Aorta (tissue), 5 donors: ENCODE results near the gene EGFL8. TPM values are rescaled to one million over a fixed set of nuclear protein-coding genes. Genes with fewer than 3 reads are reported as not detected.
A peak's percentile ranks its signal among the peaks of the same experiment; 100 is the strongest.

Source experiments
- ATAC-seq: fragments of 200-7000 bp; cut with Tn5 transposase; one replicate; pipeline ENCODE4 v1.9.1; 2022; ENCODE audit warnings: moderate library complexity; ENCODE audit not compliant: low FRiP score
- DNase-seq, 2 donors: peaks; one replicate each; pipeline ENCODE4 v3.0.0-alpha.2; 2020
- H3K27ac ChIP-seq, 2 donors: one replicate each; pipeline ENCODE4 v1.5.1; 2013; ENCODE audit warnings: low read length in 2 of 2, mild to moderate bottlenecking in 2 of 2, moderate library complexity in 2 of 2, control low read depth in 1 of 2, inconsistent platforms in 1 of 2, low read depth in 1 of 2
- H3K27me3 ChIP-seq, 2 donors: one replicate each; pipeline ENCODE4 v1.6.1; 2013; ENCODE audit warnings: control low read depth in 1 of 2, low read length in 1 of 2, mild to moderate bottlenecking in 1 of 2, moderate library complexity in 1 of 2; ENCODE audit not compliant: insufficient read depth in 2 of 2, control insufficient read depth in 1 of 2
- H3K36me3 ChIP-seq, 2 donors: one replicate each; pipeline ENCODE4 v1.6.1; 2013; ENCODE audit warnings: control low read depth in 1 of 2, low read length in 1 of 2, mild to moderate bottlenecking in 1 of 2; ENCODE audit not compliant: insufficient read depth in 2 of 2, control insufficient read depth in 1 of 2
- H3K4me1 ChIP-seq, 2 donors: one replicate each; pipeline ENCODE4 v1.6.1; 2013; ENCODE audit warnings: low read length in 2 of 2, control low read depth in 1 of 2, mild to moderate bottlenecking in 1 of 2, moderate library complexity in 1 of 2; ENCODE audit not compliant: insufficient read depth in 2 of 2, control insufficient read depth in 1 of 2
- H3K4me3 ChIP-seq, 2 donors: one replicate each; pipeline ENCODE4 v1.5.1; 2013; ENCODE audit warnings: low read length in 2 of 2, control low read depth in 1 of 2, mild to moderate bottlenecking in 1 of 2
- H3K9me3 ChIP-seq: one replicate; pipeline ENCODE4 v1.6.1; 2013; ENCODE audit warnings: mild to moderate bottlenecking, low read length; ENCODE audit not compliant: control insufficient read depth
- WGBS, 2 donors: extraction: QIAGEN DNeasy Blood & Tissue Kit; methylation state at CpG; one replicate each; pipeline ENCODE4 v1.1.7; 2013; 5-methylcytosine and 5-hydroxymethylcytosine counted together
- intact Hi-C, 2 donors: fragments of 100-400 bp; cut with DNase I; formaldehyde crosslinking; loops; one replicate each; pipeline versions ENCODE4 v1.14.2 to v1.15.0; 2022
- polyA plus RNA-seq, 2 donors: library from polyadenylated mRNA; stranded (reverse); fragments of 200-250 nt; gene quantifications; one replicate each; pipeline ENCODE4 v1.2.3, GENCODE V29; 2013
- total RNA-seq, 2 donors: library from RNA; stranded (reverse); fragmentation: NEBNext Ultra II Directional; extraction: Animal tissue kit (Norgen Biotek cat#: 25700); gene quantifications; one replicate each; pipeline ENCODE4 v1.2.1, GENCODE V29; 2021
- donor health status: healthy with polysubstance abuse.
- donor health status: Bipolar disorder and iron deficiency.
- donor health status: DM: no; HTN: no; CAD: no.
- donor health status: DM: no; HTN: no; CAD: no.
- donor health status: DM: yes; HTN: yes; CAD: no.

The EGFL8 gene
- total and polyA plus RNA-seq, 4 donors, result 3.9 to 138 (median 29.7) TPM

DNA sequence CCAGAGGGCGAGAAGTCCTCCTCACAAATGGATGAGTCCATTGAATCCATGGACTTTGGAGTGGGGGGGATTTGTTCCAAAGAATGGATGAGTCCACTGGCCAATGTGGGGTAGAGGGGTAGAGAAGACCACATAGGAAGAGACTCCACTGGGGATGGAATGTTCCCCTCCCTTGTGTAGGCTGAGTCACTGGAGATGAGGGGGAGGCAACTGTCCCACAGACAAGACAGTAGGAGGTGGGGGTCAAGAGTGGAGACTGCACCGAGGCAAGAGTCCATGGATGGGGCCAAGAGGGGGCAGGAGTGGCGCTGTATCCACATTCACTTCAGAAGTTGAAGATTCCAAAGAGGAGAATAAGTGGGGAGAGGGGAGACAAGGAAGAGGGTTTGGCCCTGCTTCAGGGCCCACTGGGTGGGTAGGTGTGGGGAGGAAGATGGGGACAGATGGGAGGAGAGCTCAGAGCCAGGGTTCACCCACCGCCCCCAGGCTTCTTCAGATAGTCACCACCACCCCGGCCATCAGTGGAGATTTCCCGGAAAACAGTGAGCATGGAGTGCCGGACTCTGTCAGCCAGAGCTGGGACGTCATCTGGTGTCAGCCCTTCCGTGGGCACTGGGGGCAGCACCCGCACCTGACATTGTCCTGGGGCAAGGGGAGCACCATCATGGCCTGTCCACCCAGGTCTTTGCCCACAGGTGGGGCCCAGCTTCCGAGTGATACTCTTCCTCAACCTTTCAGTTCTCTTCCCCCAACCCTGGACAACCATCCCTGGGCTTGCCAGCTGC is 4.6 kb downstream of the EGFL8 start:
- no peaks in the 10 kb centered on the region for H3K27me3 ChIP-seq
- no peaks in the 10 kb centered on the region for H3K9me3 ChIP-seq
- H3K4me3 ChIP-seq, result no peak overlapping the region
- DNase-seq (peak; percentile 40 to 50), ATAC-seq (no peak)
- 70 to 74% methylated on average over 11 of the region's 11 CpGs for WGBS, 2 donors
- intact Hi-C loops, result no loop called here
- H3K4me1 ChIP-seq, result no peaks in the 10 kb centered on the region
- H3K36me3 ChIP-seq, result peaks cover 0 to 6% of the 10 kb centered on the region in 2 donors
- H3K27ac ChIP-seq, result no peak overlapping the region

DNA sequence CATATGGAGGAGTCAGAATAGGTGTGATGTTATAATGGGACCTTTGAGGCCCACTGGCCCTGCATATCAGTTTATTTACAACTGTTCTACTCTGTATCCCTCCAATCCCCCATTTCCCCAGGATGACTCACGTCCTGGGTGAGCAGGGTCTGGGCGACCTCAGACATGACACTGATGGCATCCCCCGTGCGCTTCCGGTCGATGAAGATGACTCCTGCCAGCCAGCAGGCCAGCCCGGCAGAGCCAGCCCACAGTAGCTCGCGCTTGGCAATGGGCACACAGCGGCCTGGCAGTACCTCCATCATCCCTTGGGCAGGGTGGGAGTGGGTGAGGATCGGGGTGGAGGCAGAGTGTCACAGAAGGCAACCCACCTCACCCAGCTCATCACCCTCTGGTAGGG is 5.9 kb downstream of the EGFL8 start:
- ATAC-seq (no peak), DNase-seq (peak; percentile 19 to 67)
- WGBS, 2 donors, result 89 to 93% methylated on average over 11 of the region's 11 CpGs
- Histone ChIP-seq H3K4me3 (no peak overlapping the region), H3K4me1 (no peaks in the 10 kb centered on the region), H3K9me3 (no peaks in the 10 kb centered on the region), H3K36me3 (peaks cover 0 to 4% of the 10 kb centered on the region in 2 donors), H3K27ac (no peak overlapping the region), H3K27me3 (no peaks in the 10 kb centered on the region)
- intact Hi-C loops, result loop anchor here in 1 of 2 donors (10.0 kb wide), 2 partner anchors 195 to 265 kb away; partner anchors contain the start of genes DXO and ZBTB12

DNA sequence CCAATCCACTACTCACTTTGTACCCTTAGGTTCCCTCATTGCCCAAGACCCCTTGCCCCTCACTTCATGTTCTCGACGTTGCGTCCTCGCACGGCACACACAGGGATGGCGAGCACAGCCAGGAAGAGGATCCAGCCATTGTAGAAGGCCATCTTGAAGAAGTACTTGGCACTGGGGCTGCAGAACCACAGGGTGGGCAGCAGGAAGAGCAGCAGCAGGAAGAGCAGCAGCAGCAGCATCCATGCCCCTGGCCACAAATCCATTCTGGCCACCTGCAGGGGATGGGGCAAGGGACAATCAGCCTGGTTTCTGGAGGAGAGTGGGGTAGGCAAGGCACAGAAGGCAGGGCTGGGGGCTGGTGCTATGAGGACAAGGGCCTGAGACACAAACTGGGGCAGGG is 6.8 kb downstream of the EGFL8 start:
- Histone ChIP-seq H3K27ac (no peak overlapping the region), H3K36me3 (peaks cover 0 to 4% of the 10 kb centered on the region in 2 donors)
- intact Hi-C loops, result loop anchor here in 1 of 2 donors (10.0 kb wide), 2 partner anchors 196 to 266 kb away; partner anchors contain the start of genes DXO and ZBTB12

DNA sequence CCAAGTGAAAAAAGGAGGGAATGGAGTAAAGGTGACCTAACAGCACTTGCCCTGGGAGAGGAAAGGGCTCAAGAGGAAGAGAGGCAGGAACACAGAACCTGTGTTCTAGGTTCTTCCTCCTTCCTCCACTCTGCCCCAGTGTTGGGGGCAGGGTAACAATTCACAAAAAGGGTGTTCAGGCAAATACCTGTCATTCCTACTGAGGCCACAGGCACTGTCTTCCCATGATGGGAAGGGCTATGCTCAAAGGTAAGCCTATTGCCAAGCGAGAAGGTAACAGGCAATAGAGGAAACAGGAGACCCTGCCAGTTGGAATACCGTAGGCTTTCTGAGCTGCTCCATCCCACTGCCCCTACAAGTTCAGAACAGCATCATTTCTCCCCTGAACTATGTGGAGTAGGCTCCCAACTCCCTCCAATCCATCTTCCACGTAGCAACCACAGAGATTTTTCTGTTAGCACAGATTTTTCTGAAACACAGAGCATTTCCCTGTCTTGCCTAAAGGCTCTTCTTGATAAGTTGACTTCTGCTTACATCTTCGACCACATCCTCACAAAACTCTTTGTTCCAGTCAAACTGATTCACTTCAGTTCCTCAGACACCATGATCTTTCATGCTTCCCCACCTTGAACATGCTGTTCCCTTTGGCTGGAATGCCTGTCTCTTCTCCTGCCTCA is 8.8 kb downstream of the EGFL8 start:
- Histone ChIP-seq H3K9me3 (no peaks in the 10 kb centered on the region), H3K4me3 (no peak overlapping the region), H3K27ac (no peak overlapping the region), H3K36me3 (peaks cover 0 to 4% of the 10 kb centered on the region in 2 donors), H3K4me1 (peaks cover 0 to 2% of the 10 kb centered on the region in 2 donors), H3K27me3 (no peaks in the 10 kb centered on the region)
- DNase-seq, result peak; percentile 5 to 6
- intact Hi-C loops, result loop anchor here in 1 of 2 donors (10.0 kb wide), 2 partner anchors 198 to 268 kb away; partner anchors contain the start of genes DXO and ZBTB12
- ATAC-seq, result no peak
- 72 to 76% methylated on average over 4 of the region's 4 CpGs for WGBS, 2 donors

More for the DNA sequence above, 6.8 kb downstream of the EGFL8 start:
- WGBS, 2 donors, result 90 to 93% methylated on average over 6 of the region's 6 CpGs
- Histone ChIP-seq H3K9me3 (no peaks in the 10 kb centered on the region), H3K4me3 (no peak overlapping the region), H3K4me1 (no peaks in the 10 kb centered on the region), H3K27me3 (no peaks in the 10 kb centered on the region)
- ATAC-seq, result no peak
- peak; percentile 18 to 48 for DNase-seq

DNA sequence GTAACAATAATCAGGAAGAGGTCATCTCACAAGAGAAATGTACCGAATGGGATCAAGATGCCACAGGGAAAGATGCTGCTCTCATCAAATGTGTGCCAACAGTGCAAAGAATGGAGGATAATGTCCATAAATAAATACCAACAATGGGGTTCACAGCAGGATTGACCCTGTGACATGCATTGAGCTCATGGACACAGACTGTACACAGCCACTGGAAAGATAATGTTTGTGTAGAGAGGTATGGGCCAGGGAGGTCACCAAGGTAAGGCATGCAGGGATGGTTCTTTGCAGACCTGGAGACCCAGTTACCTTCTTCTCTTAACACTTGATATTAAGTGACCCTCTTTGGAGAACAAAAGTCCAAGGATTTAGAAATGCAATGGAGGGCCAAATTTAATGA is 10.0 kb downstream of the EGFL8 start:
- Histone ChIP-seq H3K27me3 (no peaks in the 10 kb centered on the region), H3K36me3 (peaks cover 0 to 4% of the 10 kb centered on the region in 2 donors), H3K4me3 (no peak overlapping the region), H3K4me1 (peaks cover 0 to 2% of the 10 kb centered on the region in 2 donors), H3K9me3 (no peaks in the 10 kb centered on the region), H3K27ac (no peak overlapping the region)
- WGBS, 2 donors, result 88 to 94% methylated on average over 1 of the region's 1 CpG
- ATAC-seq (no peak), DNase-seq (peak in 1 of 2 donors; percentile 5)
- intact Hi-C loops, result loop anchor here in 1 of 2 donors (10.0 kb wide), 2 partner anchors 200 to 270 kb away; partner anchors contain the start of genes DXO and ZBTB12

DNA sequence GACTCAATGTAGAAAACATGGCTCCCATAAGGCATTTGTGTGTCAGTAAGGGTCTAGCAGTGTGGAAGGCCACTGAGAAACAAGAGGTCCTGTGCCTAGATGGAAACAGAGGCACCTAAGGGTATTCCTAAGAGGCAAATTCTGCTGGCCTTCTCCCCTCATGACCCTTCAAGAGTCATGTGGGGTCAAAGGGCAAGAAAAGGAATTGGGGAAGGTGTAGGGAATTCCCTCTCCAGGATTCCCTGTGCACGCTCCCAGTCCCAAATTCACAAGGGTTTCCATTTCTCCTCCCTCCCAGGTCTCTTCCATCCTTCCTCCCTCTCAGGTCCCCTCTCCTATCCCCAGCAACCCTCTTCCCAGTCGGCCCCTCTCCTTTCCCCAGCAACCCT is 10.9 kb downstream of the EGFL8 start:
- peak overlapping the region in 1 of 2 donors; percentile 68 for H3K27ac ChIP-seq

DNA sequence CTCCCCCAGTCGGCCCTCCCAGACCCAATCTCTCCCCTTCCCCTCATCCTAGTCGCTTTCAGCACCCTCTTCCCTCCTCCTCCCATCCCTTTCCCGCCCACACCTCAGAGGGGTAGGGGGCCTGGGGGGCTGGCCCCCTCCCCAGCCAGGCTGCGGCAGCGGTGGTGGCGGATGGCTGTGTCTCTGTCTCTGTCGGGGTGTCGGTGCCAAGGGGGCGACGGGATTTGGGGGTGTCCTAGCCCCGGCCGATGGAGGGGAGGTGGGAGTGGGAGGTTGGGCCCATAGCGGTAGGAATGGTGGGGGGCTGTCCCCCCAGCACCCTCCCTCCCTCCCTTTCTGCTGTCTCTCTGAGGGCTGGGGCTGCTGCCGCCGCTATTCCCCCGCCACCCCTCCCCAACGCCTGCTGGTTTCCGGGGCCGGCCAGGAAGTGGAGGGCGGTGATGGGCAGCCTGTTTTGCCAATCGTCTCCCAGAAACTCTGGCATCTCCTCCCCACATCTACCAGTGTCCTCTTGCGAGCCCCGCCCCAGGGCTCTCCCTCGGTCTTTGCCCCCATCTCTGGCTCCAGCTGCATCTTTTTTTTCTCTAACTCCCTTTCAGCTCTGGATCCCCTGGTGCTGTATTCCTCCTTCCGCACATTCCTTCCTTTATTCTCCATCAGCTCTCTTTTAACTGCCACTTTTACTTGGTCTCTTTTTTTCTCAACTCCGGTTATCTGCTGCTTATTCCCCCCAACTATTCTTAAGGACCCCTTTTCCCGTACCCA is 11.5 kb downstream of the EGFL8 start, which contains the start of gene AGPAT1:
Gene AGPAT1, minus strand, starts transcription at position 374 of the 765 bp plus-strand sequence. CDS start 4,588 bp downstream, outside the sequence.
- Histone ChIP-seq H3K27me3 (no peaks in the 10 kb centered on the region), H3K4me1 (peaks cover 0 to 2% of the 10 kb centered on the region in 2 donors), H3K27ac (peak within 1 kb of the TSS; percentile 95), H3K4me3 (peak within 1 kb of the TSS; percentile 94 to 95), H3K9me3 (no peaks in the 10 kb centered on the region), H3K36me3 (no peaks in the 10 kb centered on the region)
- DNase-seq (peak; percentile 98 to 99), ATAC-seq (peak; percentile 84)
- 0 to 1% methylated on average over 19 to 27 of the region's 27 CpGs for WGBS, 2 donors
- intact Hi-C loops, result loop anchor here in 1 of 2 donors (2.0 to 10.0 kb wide), 5 partner anchors 21 to 634 kb away; partner anchors contain the start of genes DDX39B, DXO, PPT2 and ZBTB12

More for the DNA sequence above, 10.9 kb downstream of the EGFL8 start:
- Histone ChIP-seq H3K27me3 (no peaks in the 10 kb centered on the region), H3K36me3 (no peaks in the 10 kb centered on the region), H3K4me3 (peak overlapping the region; percentile 94 to 95), H3K9me3 (no peaks in the 10 kb centered on the region), H3K4me1 (peaks cover 0 to 2% of the 10 kb centered on the region in 2 donors)
- WGBS, 2 donors, result 0 to 5% methylated on average over 2 of the region's 2 CpGs
- ATAC-seq (no peak), DNase-seq (peak in 1 of 2 donors; percentile 0)
- intact Hi-C loops, result loop anchor here in 1 of 2 donors (5.0 to 10.0 kb wide), 4 partner anchors 201 to 633 kb away; partner anchors contain the start of genes DDX39B, DXO and ZBTB12
